Lower leg skin (tissue), 3 donors: ENCODE results near the gene OTC.

Experiments
- CTCF ChIP-seq, 3 donors: fragments of 450-650 bp; IDR thresholded peaks; one replicate each; pipeline ENCODE4 v1.5.1; 2016; ENCODE audit warnings: antibody characterized with exemption in 3 of 3, mild to moderate bottlenecking in 3 of 3, moderate library complexity in 2 of 3
- POLR2A ChIP-seq, 2 donors: fragments of 450-650 bp; IDR thresholded peaks; one replicate each; pipeline ENCODE4 v1.6.1; 2016 to 2017; ENCODE audit warnings: antibody characterized with exemption in 2 of 2, mild to moderate bottlenecking in 1 of 2, moderate library complexity in 1 of 2

- TF ChIP-seq CTCF (IDR thresholded peaks at IDR 0.05) (no peak), POLR2A (IDR thresholded peaks at IDR 0.05) (no peak)
These were observed 16.4 kb downstream of the OTC start for GRCh38 chrX:38368774-38369173.
